H1 (cell line): ENCODE measurements around the gene PEX14. TPM values are rescaled to one million over a fixed set of nuclear protein-coding genes. Genes with fewer than 3 reads are reported as not detected.

ENCODE experiments used
- polyA plus RNA-seq, 7 experiments: library from polyadenylated mRNA; depleted of rRNA in 3 of 7; stranded (reverse) in 5 of 7; unstranded in 2 of 7; fragments of >200 nt in 5 of 7; fragments of 200-250 nt in 2 of 7; gene quantifications; 1 replicate in 5 of 7; 2 replicates in 1 of 7; 4 replicates in 1 of 7; pipeline versions ENCODE4 v1.2.1 to v1.2.3, GENCODE V29; 2011 to 2013; ENCODE audit warnings: missing spikeins in 2 of 7, mixed read lengths in 2 of 7
- total RNA-seq: library from RNA; stranded (reverse); fragmentation: NEBNext Ultra II Directional; extraction: Animal tissue kit (Norgen Biotek cat#: 25700); gene quantifications from 2 replicates; pipeline ENCODE4 v1.2.1, GENCODE V29; 2021
- TF ChIP-seq, protein P1 (sequence below): fragments of 300-600 bp; sonication (generic); IDR thresholded peaks from 2 replicates; pipeline ENCODE4 v1.7.1; 2012; ENCODE audit warnings: low read length, moderate library complexity, mild to moderate bottlenecking, inconsistent platforms; ENCODE audit not compliant: insufficient replicate concordance

PEX14 gene
- total and polyA plus RNA-seq, 2 of the 8 experiments (the other 6 are each of a cell fraction or from before 2014, with no cell fraction given) = 13.0 to 19.8 TPM

GRCh38 chr1:10495475-10495817, 20.7 kb downstream of the PEX14 start (continued):
- TF ChIP-seq, protein P1, sequence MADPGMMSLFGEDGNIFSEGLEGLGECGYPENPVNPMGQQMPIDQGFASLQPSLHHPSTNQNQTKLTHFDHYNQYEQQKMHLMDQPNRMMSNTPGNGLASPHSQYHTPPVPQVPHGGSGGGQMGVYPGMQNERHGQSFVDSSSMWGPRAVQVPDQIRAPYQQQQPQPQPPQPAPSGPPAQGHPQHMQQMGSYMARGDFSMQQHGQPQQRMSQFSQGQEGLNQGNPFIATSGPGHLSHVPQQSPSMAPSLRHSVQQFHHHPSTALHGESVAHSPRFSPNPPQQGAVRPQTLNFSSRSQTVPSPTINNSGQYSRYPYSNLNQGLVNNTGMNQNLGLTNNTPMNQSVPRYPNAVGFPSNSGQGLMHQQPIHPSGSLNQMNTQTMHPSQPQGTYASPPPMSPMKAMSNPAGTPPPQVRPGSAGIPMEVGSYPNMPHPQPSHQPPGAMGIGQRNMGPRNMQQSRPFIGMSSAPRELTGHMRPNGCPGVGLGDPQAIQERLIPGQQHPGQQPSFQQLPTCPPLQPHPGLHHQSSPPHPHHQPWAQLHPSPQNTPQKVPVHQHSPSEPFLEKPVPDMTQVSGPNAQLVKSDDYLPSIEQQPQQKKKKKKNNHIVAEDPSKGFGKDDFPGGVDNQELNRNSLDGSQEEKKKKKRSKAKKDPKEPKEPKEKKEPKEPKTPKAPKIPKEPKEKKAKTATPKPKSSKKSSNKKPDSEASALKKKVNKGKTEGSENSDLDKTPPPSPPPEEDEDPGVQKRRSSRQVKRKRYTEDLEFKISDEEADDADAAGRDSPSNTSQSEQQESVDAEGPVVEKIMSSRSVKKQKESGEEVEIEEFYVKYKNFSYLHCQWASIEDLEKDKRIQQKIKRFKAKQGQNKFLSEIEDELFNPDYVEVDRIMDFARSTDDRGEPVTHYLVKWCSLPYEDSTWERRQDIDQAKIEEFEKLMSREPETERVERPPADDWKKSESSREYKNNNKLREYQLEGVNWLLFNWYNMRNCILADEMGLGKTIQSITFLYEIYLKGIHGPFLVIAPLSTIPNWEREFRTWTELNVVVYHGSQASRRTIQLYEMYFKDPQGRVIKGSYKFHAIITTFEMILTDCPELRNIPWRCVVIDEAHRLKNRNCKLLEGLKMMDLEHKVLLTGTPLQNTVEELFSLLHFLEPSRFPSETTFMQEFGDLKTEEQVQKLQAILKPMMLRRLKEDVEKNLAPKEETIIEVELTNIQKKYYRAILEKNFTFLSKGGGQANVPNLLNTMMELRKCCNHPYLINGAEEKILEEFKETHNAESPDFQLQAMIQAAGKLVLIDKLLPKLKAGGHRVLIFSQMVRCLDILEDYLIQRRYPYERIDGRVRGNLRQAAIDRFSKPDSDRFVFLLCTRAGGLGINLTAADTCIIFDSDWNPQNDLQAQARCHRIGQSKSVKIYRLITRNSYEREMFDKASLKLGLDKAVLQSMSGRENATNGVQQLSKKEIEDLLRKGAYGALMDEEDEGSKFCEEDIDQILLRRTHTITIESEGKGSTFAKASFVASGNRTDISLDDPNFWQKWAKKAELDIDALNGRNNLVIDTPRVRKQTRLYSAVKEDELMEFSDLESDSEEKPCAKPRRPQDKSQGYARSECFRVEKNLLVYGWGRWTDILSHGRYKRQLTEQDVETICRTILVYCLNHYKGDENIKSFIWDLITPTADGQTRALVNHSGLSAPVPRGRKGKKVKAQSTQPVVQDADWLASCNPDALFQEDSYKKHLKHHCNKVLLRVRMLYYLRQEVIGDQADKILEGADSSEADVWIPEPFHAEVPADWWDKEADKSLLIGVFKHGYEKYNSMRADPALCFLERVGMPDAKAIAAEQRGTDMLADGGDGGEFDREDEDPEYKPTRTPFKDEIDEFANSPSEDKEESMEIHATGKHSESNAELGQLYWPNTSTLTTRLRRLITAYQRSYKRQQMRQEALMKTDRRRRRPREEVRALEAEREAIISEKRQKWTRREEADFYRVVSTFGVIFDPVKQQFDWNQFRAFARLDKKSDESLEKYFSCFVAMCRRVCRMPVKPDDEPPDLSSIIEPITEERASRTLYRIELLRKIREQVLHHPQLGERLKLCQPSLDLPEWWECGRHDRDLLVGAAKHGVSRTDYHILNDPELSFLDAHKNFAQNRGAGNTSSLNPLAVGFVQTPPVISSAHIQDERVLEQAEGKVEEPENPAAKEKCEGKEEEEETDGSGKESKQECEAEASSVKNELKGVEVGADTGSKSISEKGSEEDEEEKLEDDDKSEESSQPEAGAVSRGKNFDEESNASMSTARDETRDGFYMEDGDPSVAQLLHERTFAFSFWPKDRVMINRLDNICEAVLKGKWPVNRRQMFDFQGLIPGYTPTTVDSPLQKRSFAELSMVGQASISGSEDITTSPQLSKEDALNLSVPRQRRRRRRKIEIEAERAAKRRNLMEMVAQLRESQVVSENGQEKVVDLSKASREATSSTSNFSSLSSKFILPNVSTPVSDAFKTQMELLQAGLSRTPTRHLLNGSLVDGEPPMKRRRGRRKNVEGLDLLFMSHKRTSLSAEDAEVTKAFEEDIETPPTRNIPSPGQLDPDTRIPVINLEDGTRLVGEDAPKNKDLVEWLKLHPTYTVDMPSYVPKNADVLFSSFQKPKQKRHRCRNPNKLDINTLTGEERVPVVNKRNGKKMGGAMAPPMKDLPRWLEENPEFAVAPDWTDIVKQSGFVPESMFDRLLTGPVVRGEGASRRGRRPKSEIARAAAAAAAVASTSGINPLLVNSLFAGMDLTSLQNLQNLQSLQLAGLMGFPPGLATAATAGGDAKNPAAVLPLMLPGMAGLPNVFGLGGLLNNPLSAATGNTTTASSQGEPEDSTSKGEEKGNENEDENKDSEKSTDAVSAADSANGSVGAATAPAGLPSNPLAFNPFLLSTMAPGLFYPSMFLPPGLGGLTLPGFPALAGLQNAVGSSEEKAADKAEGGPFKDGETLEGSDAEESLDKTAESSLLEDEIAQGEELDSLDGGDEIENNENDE = no peak
